B cell (primary cell): ENCODE measurements around the gene GPR152. TPM values are rescaled to one million over a fixed set of nuclear protein-coding genes. Genes with fewer than 3 reads are reported as not detected.

Experiments used
- ATAC-seq: fragments of 200-7000 bp; cut with Tn5 transposase; one replicate; pipeline ENCODE4 v1.10.0; 2021; ENCODE audit warnings: low read depth, mild to moderate bottlenecking, moderate number of reproducible peaks, moderate library complexity
- CTCF ChIA-PET: fragments of 350-600 bp; sonication (Branson Sonifier 250); formaldehyde crosslinking; loops from one replicate; lab custom pipeline; 2021; ENCODE audit warnings: antibody characterized with exemption, inconsistent platforms; lab: Charles Lee
- POLR2A ChIA-PET: fragments of 350-600 bp; sonication (Branson Sonifier 250); formaldehyde crosslinking; loops from one replicate; lab custom pipeline; 2021; ENCODE audit warnings: antibody characterized with exemption; lab: Charles Lee
- DNase-seq: peaks from one replicate; pipeline ENCODE4 v3.0.0; 2013
- H2AFZ ChIP-seq: 2 replicates; pipeline ENCODE4 v1.6.1; 2012; ENCODE audit warnings: mild to moderate bottlenecking, low read depth, low read length; ENCODE audit not compliant: insufficient read depth, poor library complexity, severe bottlenecking
- H3K27ac ChIP-seq, 2 donors: 1 replicate in 1 of 2; 2 replicates in 1 of 2; pipeline ENCODE4 v1.5.1; 2012 to 2013; ENCODE audit warnings: low read length in 2 of 2, mild to moderate bottlenecking in 2 of 2, moderate library complexity in 1 of 2
- H3K27me3 ChIP-seq, 4 experiments: fragments of 200-600 bp in 1 of 4; sonication (generic) in 1 of 4; replicated peaks in 1 of 4; 1 replicate in 2 of 4; 2 replicates in 2 of 4; pipeline versions ENCODE4 v1.6.1 to v1.7.0; 2013 to 2016; ENCODE audit warnings: low read length in 3 of 4, mild to moderate bottlenecking in 2 of 4, mixed read lengths in 1 of 4, moderate library complexity in 1 of 4; ENCODE audit not compliant: insufficient read depth in 4 of 4, control insufficient read depth in 3 of 4; ENCODE audit errors: control extremely low read depth in 1 of 4
- H3K36me3 ChIP-seq, 2 experiments: replicated peaks in 1 of 2; 1 replicate in 1 of 2; 2 replicates in 1 of 2; pipeline versions ENCODE4 v1.6.1 to v1.7.1; 2013; ENCODE audit warnings: low read length in 1 of 2; ENCODE audit not compliant: insufficient read depth in 2 of 2, control insufficient read depth in 1 of 2; ENCODE audit errors: control extremely low read depth in 1 of 2, extremely low read depth in 1 of 2
- H3K4me1 ChIP-seq, 2 donors: fragments of 200-600 bp in 1 of 2; sonication (generic) in 1 of 2; 1 replicate in 1 of 2; 2 replicates in 1 of 2; pipeline versions ENCODE4 v1.5.1 to v1.6.1; 2013 to 2017; ENCODE audit warnings: low read length in 2 of 2; ENCODE audit not compliant: control insufficient read depth in 2 of 2, insufficient read depth in 2 of 2
- H3K4me2 ChIP-seq: replicated peaks from 2 replicates; pipeline ENCODE3; 2012; ENCODE audit warnings: mild to moderate bottlenecking, low read depth, low read length; ENCODE audit not compliant: poor library complexity, severe bottlenecking
- H3K4me3 ChIP-seq, 5 experiments: fragments of 200-600 bp in 1 of 5; sonication (generic) in 1 of 5; 1 replicate in 3 of 5; 2 replicates in 2 of 5; pipeline versions ENCODE4 v1.5.1 to v1.7.0; 2011 to 2016; ENCODE audit warnings: low read length in 4 of 5, mild to moderate bottlenecking in 4 of 5, low read depth in 2 of 5, control low read depth in 1 of 5, moderate library complexity in 1 of 5; ENCODE audit not compliant: insufficient read depth in 1 of 5; ENCODE audit errors: control extremely low read depth in 1 of 5, extremely low read depth in 1 of 5
- H3K79me2 ChIP-seq: fragments of 200-600 bp; sonication (generic); one replicate; pipeline ENCODE4 v1.6.0; 2016; ENCODE audit warnings: low read length; ENCODE audit not compliant: control insufficient read depth, insufficient read depth
- H3K9ac ChIP-seq: fragments of 200-600 bp; sonication (generic); 2 replicates; pipeline ENCODE4 v1.6.1; 2017; ENCODE audit warnings: mild to moderate bottlenecking, low read length, moderate library complexity
- H3K9me3 ChIP-seq, 3 donors: one replicate each; pipeline versions ENCODE4 v1.6.1 to v1.7.1; 2013; ENCODE audit warnings: low read length in 2 of 3; ENCODE audit not compliant: control insufficient read depth in 2 of 3, insufficient read depth in 1 of 3; ENCODE audit errors: control extremely low read depth in 1 of 3
- H4K20me1 ChIP-seq: 2 replicates; pipeline ENCODE4 v1.6.0; 2012; ENCODE audit warnings: mild to moderate bottlenecking, low read length; ENCODE audit not compliant: insufficient read depth, control insufficient read depth, poor library complexity, severe bottlenecking
- H3K27ac Mint-ChIP-seq: one replicate; pipeline ENCODE4 v1.8.0; 2021; ENCODE audit warnings: mixed read lengths
- H3K27me3 Mint-ChIP-seq: one replicate; pipeline ENCODE4 v1.8.0; 2021; ENCODE audit warnings: mixed read lengths
- H3K4me1 Mint-ChIP-seq: one replicate; pipeline ENCODE4 v1.8.0; 2021; ENCODE audit warnings: mixed read lengths
- H3K4me3 Mint-ChIP-seq: one replicate; pipeline ENCODE4 v1.8.0; 2021; ENCODE audit warnings: mixed read lengths
- H3K9me3 Mint-ChIP-seq: one replicate; pipeline ENCODE4 v1.8.0; 2022; ENCODE audit warnings: mixed read lengths; ENCODE audit not compliant: insufficient read depth
- CTCF ChIP-seq: fragments of 200-600 bp; IDR thresholded peaks from one replicate; pipeline ENCODE4 v1.8.0; 2022; ENCODE audit warnings: antibody characterized with exemption, mild to moderate bottlenecking
- EZH2 ChIP-seq: IDR thresholded peaks from 2 replicates; pipeline ENCODE4 v1.6.1; 2012; ENCODE audit warnings: borderline replicate concordance, low read depth, mild to moderate bottlenecking, moderate library complexity, low read length; ENCODE audit not compliant: insufficient read depth, poor library complexity, severe bottlenecking
- WGBS: methylation state at CpG from one replicate; pipeline ENCODE4 v1.1.5; 2013; ENCODE audit warnings: missing lambda C conversion rate; ENCODE audit not compliant: insufficient coverage; 5-methylcytosine and 5-hydroxymethylcytosine counted together
- intact Hi-C: fragments of 100-400 bp; cut with micrococcal nuclease; formaldehyde crosslinking; loops from one replicate; pipeline ENCODE4 v1.10.0; 2022
- polyA plus RNA-seq: library from polyadenylated mRNA; depleted of rRNA; stranded (reverse); fragments of >200 nt; gene quantifications from 2 replicates; pipeline ENCODE4 v1.2.3, GENCODE V29; 2012
- total RNA-seq, 2 donors: library from RNA; stranded (reverse); fragments of 120-200 nt in 1 of 2; gene quantifications; 1 replicate in 1 of 2; 2 replicates in 1 of 2; pipeline versions ENCODE4 v1.2.3 to v1.2.4, GENCODE V29; 2013 to 2022

Gene GPR152
- total and polyA plus RNA-seq, 2 donors (not counting 1 experiment from before 2014, with no cell fraction given), result 0.24 TPM; not detected in 1

- H4K20me1 ChIP-seq, result peaks cover 80% of the 10 kb centered on the region
- TF ChIP-seq EZH2 (no peak), CTCF (no peak)
- no peak overlapping the region for H3K4me3 ChIP-seq
- H3K27me3 ChIP-seq, result no peaks in the 10 kb centered on the region
- no peak overlapping the region for H2AFZ ChIP-seq
- no peak overlapping the region for H3K9ac ChIP-seq
- Mint-ChIP-seq H3K9me3 (no peaks in the 10 kb centered on the region), H3K27ac (peak overlapping the region; percentile 83), H3K4me1 (peaks cover 71% of the 10 kb centered on the region), H3K4me3 (peak overlapping the region; percentile 1), H3K27me3 (no peaks in the 10 kb centered on the region)
- H3K4me1 ChIP-seq, result peaks cover 42 to 78% of the 10 kb centered on the region in 2 donors
- WGBS, result 94% methylated on average over 14 of the region's 24 CpGs
- ChIA-PET CTCF (interaction anchor here (1.2 to 4.4 kb wide), 2 partner anchors 30 to 37 kb away, joined by 3 to 17 read pairs; partner anchors contain the start of gene PPP1CA), POLR2A (interaction anchor here (0.6 to 9.5 kb wide), 13 partner anchors 9 to 78 kb away, joined by 3 to 215 read pairs (median 6); partner anchors contain the start of genes CORO1B, PPP1CA, TBC1D10C and TMEM134)
- intact Hi-C loops, result no loop called here
- H3K27ac ChIP-seq, result peak overlapping the region in 1 of 2 donors; percentile 2
- no peak for DNase-seq
- no peak for ATAC-seq
- H3K4me2 ChIP-seq, result no peak overlapping the region
- peaks cover 84% of the 10 kb centered on the region for H3K79me2 ChIP-seq
- peaks cover 0 to 56% of the 10 kb centered on the region in 2 experiments for H3K36me3 ChIP-seq
- peaks cover 0 to 3% (median 0%) of the 10 kb centered on the region in 3 donors for H3K9me3 ChIP-seq
Observed at GRCh38 chr11:67431346-67432249, 20.9 kb downstream of the GPR152 start.

DNA sequence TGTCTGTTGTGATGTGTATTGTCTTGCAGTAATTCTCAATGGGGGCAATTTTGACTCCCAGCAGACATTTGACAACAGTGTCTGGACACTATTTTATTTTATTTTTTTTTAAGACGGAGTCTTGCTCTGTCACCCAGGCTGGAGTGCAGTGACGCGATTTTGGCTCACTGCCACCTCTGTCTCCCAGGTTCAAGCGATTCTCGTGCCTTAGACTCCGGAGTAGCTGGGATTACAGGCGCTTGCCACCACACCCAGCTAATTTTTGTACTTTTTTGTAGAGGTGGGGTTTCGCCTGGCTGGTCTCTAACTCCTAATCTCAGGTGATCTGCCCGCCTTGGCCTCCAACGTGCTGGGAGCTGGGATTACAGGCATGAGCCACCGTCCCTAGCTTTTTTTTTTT lies 22.8 kb downstream of the GPR152 start:
- ChIA-PET POLR2A (interaction anchor here (0.7 to 8.3 kb wide), 9 partner anchors 11 to 85 kb away, joined by 3 to 72 read pairs (median 5); partner anchors contain the start of genes PPP1CA, TBC1D10C and TMEM134), CTCF (interaction anchor here (4.4 kb wide), 1 partner anchor 28 kb away, joined by 17 read pairs; the partner anchor contains the start of gene PPP1CA)
- TF ChIP-seq CTCF (no peak), EZH2 (no peak)
- Histone ChIP-seq H3K27me3 (no peaks in the 10 kb centered on the region), H3K4me2 (peak overlapping the region; percentile 92), H3K79me2 (peaks cover 69% of the 10 kb centered on the region), H4K20me1 (peaks cover 62% of the 10 kb centered on the region), H3K9ac (no peak overlapping the region), H2AFZ (no peak overlapping the region), H3K36me3 (peaks cover 0 to 40% of the 10 kb centered on the region in 2 experiments), H3K4me3 (no peak overlapping the region), H3K4me1 (peaks cover 28 to 61% of the 10 kb centered on the region in 2 donors), H3K27ac (no peak overlapping the region), H3K9me3 (no peaks in the 10 kb centered on the region)
- no peaks in the 10 kb centered on the region for H3K9me3 Mint-ChIP-seq
- peak overlapping the region; percentile 53 for H3K27ac Mint-ChIP-seq
- no peak for DNase-seq
- no peaks in the 10 kb centered on the region for H3K27me3 Mint-ChIP-seq
- intact Hi-C loops, result no loop called here
- peak overlapping the region; percentile 99 for H3K4me3 Mint-ChIP-seq
- peaks cover 56% of the 10 kb centered on the region for H3K4me1 Mint-ChIP-seq
- WGBS, result 98% methylated on average over 8 of the region's 11 CpGs
- ATAC-seq, result no peak
